ENCODE data around the gene ZNF652. TPM values are rescaled to one million over a fixed set of nuclear protein-coding genes. Genes with fewer than 3 reads are reported as not detected.

ZNF652 gene
- polyA plus RNA-seq, 1 donor from 2014 or later, result 26.7 TPM

DNA sequence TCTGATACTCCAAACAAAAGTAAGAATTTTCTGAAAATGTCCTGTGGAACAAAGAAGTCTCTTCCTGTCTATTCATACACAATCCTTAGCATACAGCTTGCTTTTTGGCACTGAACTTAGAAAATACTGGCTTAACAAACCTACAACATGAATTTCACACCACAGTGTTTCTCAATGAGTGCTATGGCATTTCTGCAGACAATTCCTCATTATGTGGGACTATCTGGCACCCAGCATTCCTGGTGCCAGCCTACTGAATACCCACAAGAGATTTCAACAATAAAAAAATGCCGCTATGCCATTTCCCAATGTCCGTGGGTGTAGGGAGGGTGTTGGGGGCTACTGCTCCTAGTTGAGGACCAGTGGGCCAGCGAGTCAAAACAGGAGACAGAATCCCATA is 62.1 kb downstream of the ZNF652 start:
- Histone ChIP-seq H3K27me3 (ENCODE audit: insufficient read depth, low read depth, low read length) (no peaks in the 10 kb centered on the region), H3K79me2 (replicated peaks; ENCODE audit: insufficient read depth, low read length) (no peaks in the 10 kb centered on the region), H3K4me3 (ENCODE audit: low read length) (no peak overlapping the region), H3F3A (ENCODE audit: insufficient read depth, low read length, poor library complexity, severe bottlenecking) (no peaks in the 10 kb centered on the region), H3K4me2 (ENCODE audit: low read length) (no peak overlapping the region), H3K36me3 (ENCODE audit: insufficient read depth, low read length) (no peaks in the 10 kb centered on the region), H4K20me1 (ENCODE audit: insufficient read depth) (no peaks in the 10 kb centered on the region), H3K27ac (ENCODE audit: low read length) (no peak overlapping the region), H3K9me2 (ENCODE audit: insufficient read depth, low read length) (no peaks in the 10 kb centered on the region), H3K9me3 (ENCODE audit: low read length) (no peaks in the 10 kb centered on the region), H2AFZ (ENCODE audit: low read depth, low read length) (no peak overlapping the region), H3K9ac (ENCODE audit: low read length) (no peak overlapping the region)
- TF ChIP-seq SMC3 (conservative IDR thresholded peaks at IDR 0.05; ENCODE audit: poor library complexity) (no peak), RAD21 (conservative IDR thresholded peaks at IDR 0.05) (no peak), TAF1 (IDR thresholded peaks at IDR 0.05; ENCODE audit: low read depth) (no peak), MXI1 (conservative IDR thresholded peaks at IDR 0.05; ENCODE audit: poor library complexity, severe bottlenecking) (no peak), EZH2 (IDR thresholded peaks at IDR 0.05; ENCODE audit: borderline replicate concordance, insufficient read depth, low read length, poor library complexity, severe bottlenecking) (no peak), EP300 (conservative IDR thresholded peaks at IDR 0.05; ENCODE audit: poor library complexity, severe bottlenecking) (no peak), POLR2AphosphoS5 (IDR thresholded peaks at IDR 0.05) (no peak)
- TF ChIP-seq, protein P1, sequence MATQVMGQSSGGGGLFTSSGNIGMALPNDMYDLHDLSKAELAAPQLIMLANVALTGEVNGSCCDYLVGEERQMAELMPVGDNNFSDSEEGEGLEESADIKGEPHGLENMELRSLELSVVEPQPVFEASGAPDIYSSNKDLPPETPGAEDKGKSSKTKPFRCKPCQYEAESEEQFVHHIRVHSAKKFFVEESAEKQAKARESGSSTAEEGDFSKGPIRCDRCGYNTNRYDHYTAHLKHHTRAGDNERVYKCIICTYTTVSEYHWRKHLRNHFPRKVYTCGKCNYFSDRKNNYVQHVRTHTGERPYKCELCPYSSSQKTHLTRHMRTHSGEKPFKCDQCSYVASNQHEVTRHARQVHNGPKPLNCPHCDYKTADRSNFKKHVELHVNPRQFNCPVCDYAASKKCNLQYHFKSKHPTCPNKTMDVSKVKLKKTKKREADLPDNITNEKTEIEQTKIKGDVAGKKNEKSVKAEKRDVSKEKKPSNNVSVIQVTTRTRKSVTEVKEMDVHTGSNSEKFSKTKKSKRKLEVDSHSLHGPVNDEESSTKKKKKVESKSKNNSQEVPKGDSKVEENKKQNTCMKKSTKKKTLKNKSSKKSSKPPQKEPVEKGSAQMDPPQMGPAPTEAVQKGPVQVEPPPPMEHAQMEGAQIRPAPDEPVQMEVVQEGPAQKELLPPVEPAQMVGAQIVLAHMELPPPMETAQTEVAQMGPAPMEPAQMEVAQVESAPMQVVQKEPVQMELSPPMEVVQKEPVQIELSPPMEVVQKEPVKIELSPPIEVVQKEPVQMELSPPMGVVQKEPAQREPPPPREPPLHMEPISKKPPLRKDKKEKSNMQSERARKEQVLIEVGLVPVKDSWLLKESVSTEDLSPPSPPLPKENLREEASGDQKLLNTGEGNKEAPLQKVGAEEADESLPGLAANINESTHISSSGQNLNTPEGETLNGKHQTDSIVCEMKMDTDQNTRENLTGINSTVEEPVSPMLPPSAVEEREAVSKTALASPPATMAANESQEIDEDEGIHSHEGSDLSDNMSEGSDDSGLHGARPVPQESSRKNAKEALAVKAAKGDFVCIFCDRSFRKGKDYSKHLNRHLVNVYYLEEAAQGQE (IDR thresholded peaks at IDR 0.05; ENCODE audit: borderline replicate concordance), result no peak
- TF ChIP-seq, protein P2, sequence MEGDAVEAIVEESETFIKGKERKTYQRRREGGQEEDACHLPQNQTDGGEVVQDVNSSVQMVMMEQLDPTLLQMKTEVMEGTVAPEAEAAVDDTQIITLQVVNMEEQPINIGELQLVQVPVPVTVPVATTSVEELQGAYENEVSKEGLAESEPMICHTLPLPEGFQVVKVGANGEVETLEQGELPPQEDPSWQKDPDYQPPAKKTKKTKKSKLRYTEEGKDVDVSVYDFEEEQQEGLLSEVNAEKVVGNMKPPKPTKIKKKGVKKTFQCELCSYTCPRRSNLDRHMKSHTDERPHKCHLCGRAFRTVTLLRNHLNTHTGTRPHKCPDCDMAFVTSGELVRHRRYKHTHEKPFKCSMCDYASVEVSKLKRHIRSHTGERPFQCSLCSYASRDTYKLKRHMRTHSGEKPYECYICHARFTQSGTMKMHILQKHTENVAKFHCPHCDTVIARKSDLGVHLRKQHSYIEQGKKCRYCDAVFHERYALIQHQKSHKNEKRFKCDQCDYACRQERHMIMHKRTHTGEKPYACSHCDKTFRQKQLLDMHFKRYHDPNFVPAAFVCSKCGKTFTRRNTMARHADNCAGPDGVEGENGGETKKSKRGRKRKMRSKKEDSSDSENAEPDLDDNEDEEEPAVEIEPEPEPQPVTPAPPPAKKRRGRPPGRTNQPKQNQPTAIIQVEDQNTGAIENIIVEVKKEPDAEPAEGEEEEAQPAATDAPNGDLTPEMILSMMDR (IDR thresholded peaks at IDR 0.05; ENCODE audit: poor library complexity, severe bottlenecking), result no peak

DNA sequence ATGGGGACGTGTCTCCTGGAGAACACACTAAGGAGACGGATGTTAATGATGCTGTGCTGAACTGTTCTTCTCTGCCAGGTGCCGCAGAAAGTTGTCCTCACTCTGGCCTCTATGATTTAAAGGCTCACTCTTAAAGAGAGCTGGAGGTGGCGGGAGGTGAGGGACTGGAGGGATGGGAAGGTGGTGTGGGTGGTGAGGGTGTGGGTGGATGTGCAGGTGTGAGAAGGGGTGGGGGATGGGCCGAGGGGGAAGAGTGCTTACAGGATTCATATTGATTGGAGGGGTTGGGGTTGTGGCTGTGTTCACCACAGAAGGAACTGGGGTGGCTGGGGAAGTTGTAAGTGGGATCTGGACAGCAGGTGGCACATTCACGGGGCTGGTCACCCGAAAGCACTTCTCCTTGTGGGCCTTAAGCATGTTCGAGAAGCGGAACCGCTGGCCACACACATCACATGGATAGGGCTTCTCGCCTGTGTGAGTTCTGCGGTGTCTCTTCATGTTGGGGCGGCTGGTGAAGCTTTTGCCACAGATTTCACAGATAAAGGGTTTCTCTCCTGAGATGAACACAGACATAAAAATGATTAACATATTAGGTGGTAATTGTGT is 63.6 kb downstream of the ZNF652 start:
- H3K4me3 ChIP-seq (ENCODE audit: low read length), result no peak overlapping the region
- H4K20me1 ChIP-seq (ENCODE audit: insufficient read depth), result no peaks in the 10 kb centered on the region
- no peak overlapping the region for H3K4me2 ChIP-seq (ENCODE audit: low read length)
- no peak overlapping the region for H3K9ac ChIP-seq (ENCODE audit: low read length)
- no peaks in the 10 kb centered on the region for H3K27me3 ChIP-seq (ENCODE audit: insufficient read depth, low read depth, low read length)
- H3K9me2 ChIP-seq (ENCODE audit: insufficient read depth, low read length), result no peaks in the 10 kb centered on the region
- H2AFZ ChIP-seq (ENCODE audit: low read depth, low read length), result no peak overlapping the region
- TF ChIP-seq POLR2AphosphoS5 (IDR thresholded peaks at IDR 0.05) (no peak), RAD21 (conservative IDR thresholded peaks at IDR 0.05) (no peak), SMC3 (conservative IDR thresholded peaks at IDR 0.05; ENCODE audit: poor library complexity) (no peak)
- TF ChIP-seq, protein P1 (IDR thresholded peaks at IDR 0.05; ENCODE audit: borderline replicate concordance), result no peak
- H3K79me2 ChIP-seq (replicated peaks; ENCODE audit: insufficient read depth, low read length), result no peaks in the 10 kb centered on the region
- H3K27ac ChIP-seq (ENCODE audit: low read length), result no peak overlapping the region
- H3K9me3 ChIP-seq (ENCODE audit: low read length), result no peaks in the 10 kb centered on the region
- H3F3A ChIP-seq (ENCODE audit: insufficient read depth, low read length, poor library complexity, severe bottlenecking), result no peaks in the 10 kb centered on the region
- H3K36me3 ChIP-seq (ENCODE audit: insufficient read depth, low read length), result no peaks in the 10 kb centered on the region

Measured in neural cell (in vitro differentiated cells).